HepG2 (cell line): ENCODE data around the gene PCYT2. TPM values are rescaled to one million over a fixed set of nuclear protein-coding genes. Genes with fewer than 3 reads are reported as not detected.

Experiments used
- KLF6 ChIP-seq: IDR thresholded peaks from 2 replicates; pipeline ENCODE4 v1.8.0; 2016; ENCODE audit warnings: missing biosample characterization, missing genetic modification reagents
- PATZ1 ChIP-seq: sonication (generic); formaldehyde crosslinking; IDR thresholded peaks from 2 replicates; pipeline ENCODE4 v1.4.0; 2020; ENCODE audit warnings: missing genetic modification reagents
- POLR2AphosphoS2 ChIP-seq: IDR thresholded peaks from 2 replicates; pipeline ENCODE4 v1.6.1; 2011; ENCODE audit warnings: low read depth, low read length, improper control_type of control experiment
- RELA ChIP-seq: sonication (generic); formaldehyde crosslinking; IDR thresholded peaks from 2 replicates; pipeline ENCODE4 v1.4.0; 2020; ENCODE audit warnings: missing genetic modification reagents
- RERE ChIP-seq: IDR thresholded peaks from 2 replicates; pipeline ENCODE4 v1.6.1; 2016; ENCODE audit warnings: low read depth, missing genetic modification reagents, missing compliant biosample characterization
- SRSF9 ChIP-seq: fragments of 200-400 bp; formaldehyde crosslinking; IDR thresholded peaks from 2 replicates; pipeline ENCODE4 v1.6.1; 2018; ENCODE audit warnings: borderline replicate concordance, mild to moderate bottlenecking, low read depth, low read length; ENCODE audit not compliant: insufficient read depth, poor library complexity, severe bottlenecking
- ZNF230 ChIP-seq: sonication (generic); formaldehyde crosslinking; IDR thresholded peaks from 2 replicates; pipeline ENCODE4 v1.4.0; 2020; ENCODE audit warnings: mild to moderate bottlenecking, missing genetic modification reagents
- ZNF30 ChIP-seq: sonication (generic); formaldehyde crosslinking; IDR thresholded peaks from 2 replicates; pipeline ENCODE4 v1.5.0; 2020; ENCODE audit warnings: mild to moderate bottlenecking, missing genetic modification reagents
- ZNF441 ChIP-seq: sonication (generic); formaldehyde crosslinking; IDR thresholded peaks from 2 replicates; pipeline ENCODE4 v1.7.0; 2021; ENCODE audit warnings: missing genetic modification reagents, borderline replicate concordance
- ZNF891 ChIP-seq: sonication (generic); formaldehyde crosslinking; IDR thresholded peaks from 2 replicates; pipeline ENCODE4 v1.5.0; 2020; ENCODE audit warnings: mild to moderate bottlenecking, missing genetic modification reagents
- polyA plus RNA-seq, 8 experiments: library from polyadenylated mRNA; depleted of rRNA in 3 of 8; stranded (reverse) in 7 of 8; unstranded in 1 of 8; fragments of >200 nt; fragmentation: Illumina TruSeq in 4 of 8; extraction: Trizol in 4 of 8; gene quantifications; 2 replicates each; pipeline versions ENCODE4 v1.2.1 to v1.2.3, GENCODE V29; 2011 to 2016; ENCODE audit warnings: low read depth in 4 of 8, missing spikeins in 1 of 8, mixed read lengths in 1 of 8; ENCODE audit not compliant: insufficient read depth in 1 of 8
- total RNA-seq, 5 experiments: library from RNA; depleted of rRNA; stranded (reverse); fragments of >200 nt; fragmentation: Illumina TruSeq; extraction: Trizol; gene quantifications; 2 replicates each; pipeline ENCODE4 v1.2.3, GENCODE V29; 2016; ENCODE audit warnings: low read depth in 1 of 5
- TF ChIP-seq, protein P1 (sequence below): sonication (generic); formaldehyde crosslinking; IDR thresholded peaks from 2 replicates; pipeline ENCODE4 v1.5.0; 2020; ENCODE audit warnings: mild to moderate bottlenecking, missing genetic modification reagents, borderline replicate concordance
- TF ChIP-seq, protein P2 (sequence below): sonication (generic); formaldehyde crosslinking; conservative IDR thresholded peaks from 2 replicates; pipeline ENCODE4 v1.4.0; 2020; ENCODE audit warnings: mild to moderate bottlenecking, missing genetic modification reagents, moderate library complexity

Gene PCYT2
- total and polyA plus RNA-seq, 2 of the 13 experiments (the other 11 are each of a cell fraction or from before 2014, with no cell fraction given): 147 to 297 TPM

- TF ChIP-seq, protein P1, sequence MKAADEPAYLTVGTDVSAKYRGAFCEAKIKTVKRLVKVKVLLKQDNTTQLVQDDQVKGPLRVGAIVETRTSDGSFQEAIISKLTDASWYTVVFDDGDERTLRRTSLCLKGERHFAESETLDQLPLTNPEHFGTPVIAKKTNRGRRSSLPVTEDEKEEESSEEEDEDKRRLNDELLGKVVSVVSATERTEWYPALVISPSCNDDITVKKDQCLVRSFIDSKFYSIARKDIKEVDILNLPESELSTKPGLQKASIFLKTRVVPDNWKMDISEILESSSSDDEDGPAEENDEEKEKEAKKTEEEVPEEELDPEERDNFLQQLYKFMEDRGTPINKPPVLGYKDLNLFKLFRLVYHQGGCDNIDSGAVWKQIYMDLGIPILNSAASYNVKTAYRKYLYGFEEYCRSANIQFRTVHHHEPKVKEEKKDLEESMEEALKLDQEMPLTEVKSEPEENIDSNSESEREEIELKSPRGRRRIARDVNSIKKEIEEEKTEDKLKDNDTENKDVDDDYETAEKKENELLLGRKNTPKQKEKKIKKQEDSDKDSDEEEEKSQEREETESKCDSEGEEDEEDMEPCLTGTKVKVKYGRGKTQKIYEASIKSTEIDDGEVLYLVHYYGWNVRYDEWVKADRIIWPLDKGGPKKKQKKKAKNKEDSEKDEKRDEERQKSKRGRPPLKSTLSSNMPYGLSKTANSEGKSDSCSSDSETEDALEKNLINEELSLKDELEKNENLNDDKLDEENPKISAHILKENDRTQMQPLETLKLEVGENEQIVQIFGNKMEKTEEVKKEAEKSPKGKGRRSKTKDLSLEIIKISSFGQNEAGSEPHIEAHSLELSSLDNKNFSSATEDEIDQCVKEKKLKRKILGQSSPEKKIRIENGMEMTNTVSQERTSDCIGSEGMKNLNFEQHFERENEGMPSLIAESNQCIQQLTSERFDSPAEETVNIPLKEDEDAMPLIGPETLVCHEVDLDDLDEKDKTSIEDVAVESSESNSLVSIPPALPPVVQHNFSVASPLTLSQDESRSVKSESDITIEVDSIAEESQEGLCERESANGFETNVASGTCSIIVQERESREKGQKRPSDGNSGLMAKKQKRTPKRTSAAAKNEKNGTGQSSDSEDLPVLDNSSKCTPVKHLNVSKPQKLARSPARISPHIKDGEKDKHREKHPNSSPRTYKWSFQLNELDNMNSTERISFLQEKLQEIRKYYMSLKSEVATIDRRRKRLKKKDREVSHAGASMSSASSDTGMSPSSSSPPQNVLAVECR: 0 out of 2 replicates have a peak, but pooled peaks have one; percentile 15
- TF ChIP-seq SRSF9 (no peak), KLF6 (CRISPR knock-in tag) (0 out of 2 replicates have a peak, but pooled peaks have one; percentile 11), RELA (CRISPR knock-in tag) (no peak), POLR2AphosphoS2 (no peak), PATZ1 (CRISPR knock-in tag) (peak; percentile 49), ZNF230 (CRISPR knock-in tag) (no peak), ZNF441 (no peak), RERE (CRISPR knock-in tag) (no peak), ZNF30 (CRISPR knock-in tag) (no peak), ZNF891 (0 out of 2 replicates have a peak, but pooled peaks have one; percentile 65)
- TF ChIP-seq, protein P2, sequence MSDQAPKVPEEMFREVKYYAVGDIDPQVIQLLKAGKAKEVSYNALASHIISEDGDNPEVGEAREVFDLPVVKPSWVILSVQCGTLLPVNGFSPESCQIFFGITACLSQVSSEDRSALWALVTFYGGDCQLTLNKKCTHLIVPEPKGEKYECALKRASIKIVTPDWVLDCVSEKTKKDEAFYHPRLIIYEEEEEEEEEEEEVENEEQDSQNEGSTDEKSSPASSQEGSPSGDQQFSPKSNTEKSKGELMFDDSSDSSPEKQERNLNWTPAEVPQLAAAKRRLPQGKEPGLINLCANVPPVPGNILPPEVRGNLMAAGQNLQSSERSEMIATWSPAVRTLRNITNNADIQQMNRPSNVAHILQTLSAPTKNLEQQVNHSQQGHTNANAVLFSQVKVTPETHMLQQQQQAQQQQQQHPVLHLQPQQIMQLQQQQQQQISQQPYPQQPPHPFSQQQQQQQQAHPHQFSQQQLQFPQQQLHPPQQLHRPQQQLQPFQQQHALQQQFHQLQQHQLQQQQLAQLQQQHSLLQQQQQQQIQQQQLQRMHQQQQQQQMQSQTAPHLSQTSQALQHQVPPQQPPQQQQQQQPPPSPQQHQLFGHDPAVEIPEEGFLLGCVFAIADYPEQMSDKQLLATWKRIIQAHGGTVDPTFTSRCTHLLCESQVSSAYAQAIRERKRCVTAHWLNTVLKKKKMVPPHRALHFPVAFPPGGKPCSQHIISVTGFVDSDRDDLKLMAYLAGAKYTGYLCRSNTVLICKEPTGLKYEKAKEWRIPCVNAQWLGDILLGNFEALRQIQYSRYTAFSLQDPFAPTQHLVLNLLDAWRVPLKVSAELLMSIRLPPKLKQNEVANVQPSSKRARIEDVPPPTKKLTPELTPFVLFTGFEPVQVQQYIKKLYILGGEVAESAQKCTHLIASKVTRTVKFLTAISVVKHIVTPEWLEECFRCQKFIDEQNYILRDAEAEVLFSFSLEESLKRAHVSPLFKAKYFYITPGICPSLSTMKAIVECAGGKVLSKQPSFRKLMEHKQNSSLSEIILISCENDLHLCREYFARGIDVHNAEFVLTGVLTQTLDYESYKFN (CRISPR knock-in tag): 0 out of 2 replicates have a peak, but pooled peaks have one; percentile 14
These were observed 47.6 kb upstream of the PCYT2 start (continued) for GRCh38 chr17:81958633-81959342.
